ENCODE measurements around the gene BRSK2.
"Not testable (repeated sequence)": the region's sequence is repeated elsewhere in the genome, so short reads cannot be mapped to it uniquely, and the experiment has no call there.

BRSK2 gene

GRCh38 chr11:1410366-1411291, 20.9 kb downstream of the BRSK2 start:
- peak; percentile 79 for DNase-seq

- DNase-seq: no peak
Observed at GRCh38 chr11:1411301-1411700, 21.6 kb downstream of the BRSK2 start.

- not testable (repeated sequence) for DNase-seq
Observed at GRCh38 chr11:1411739-1412138, 22.0 kb downstream of the BRSK2 start.

GRCh38 chr11:1412377-1413095, 22.8 kb downstream of the BRSK2 start:
- no peak for DNase-seq

GRCh38 chr11:1414650-1415049, 24.9 kb downstream of the BRSK2 start:
- no peak for DNase-seq

GRCh38 chr11:1415631-1416030, 25.9 kb downstream of the BRSK2 start:
- no peak for DNase-seq

GRCh38 chr11:1418192-1418795, 28.6 kb downstream of the BRSK2 start:
- DNase-seq: not testable (repeated sequence)

GRCh38 chr11:1419811-1420210, 30.1 kb downstream of the BRSK2 start:
- DNase-seq: no peak

GRCh38 chr11:1421291-1421690, 31.6 kb downstream of the BRSK2 start:
- DNase-seq: no peak

- DNase-seq: no peak
Observed at GRCh38 chr11:1422481-1422880, 32.7 kb downstream of the BRSK2 start.

- DNase-seq: no peak
Observed at GRCh38 chr11:1422981-1423380, 33.2 kb downstream of the BRSK2 start.

- not testable (repeated sequence) for DNase-seq
Observed at GRCh38 chr11:1423406-1423805, 33.7 kb downstream of the BRSK2 start.

GRCh38 chr11:1425006-1425405, 35.3 kb downstream of the BRSK2 start:
- DNase-seq: no peak

- DNase-seq: no peak
Observed at GRCh38 chr11:1425439-1425838, 35.7 kb downstream of the BRSK2 start.

- no peak for DNase-seq
Observed at GRCh38 chr11:1428762-1429316, 39.1 kb downstream of the BRSK2 start.

- DNase-seq: no peak
Observed at GRCh38 chr11:1433568-1433967, 43.8 kb downstream of the BRSK2 start.

- no peak for DNase-seq
Observed at GRCh38 chr11:1433977-1434640, 44.4 kb downstream of the BRSK2 start.

- DNase-seq: not testable (repeated sequence)
Observed at GRCh38 chr11:1435479-1435819, 45.7 kb downstream of the BRSK2 start.

GRCh38 chr11:1435820-1436467, 46.2 kb downstream of the BRSK2 start:
- no peak for DNase-seq

GRCh38 chr11:1436468-1437039, 46.8 kb downstream of the BRSK2 start:
- DNase-seq: no peak

- DNase-seq: peak; percentile 48
Observed at GRCh38 chr11:1437500-1437899, 47.8 kb downstream of the BRSK2 start.
